WTC11 (cell line): ENCODE data around the gene ZNF608. TPM values are rescaled to one million over a fixed set of nuclear protein-coding genes. Genes with fewer than 3 reads are reported as not detected.
A peak's percentile ranks its signal among the peaks of the same experiment; 100 is the strongest.

Experiments
- ATAC-seq: fragments of 200-7000 bp; cut with Tn5 transposase; 2 replicates; pipeline ENCODE4 v1.10.0; 2021; ENCODE audit warnings: mild to moderate bottlenecking, moderate library complexity
- Bru-seq: library from RNA; stranded (reverse); fragments of 400-500 nt; gene quantifications from one replicate; lab custom pipeline; 2021; lab: Mats Ljungman, UMichigan
- CTCF ChIA-PET: fragments of 300-600 bp; sonication (Branson Sonifier 250); formaldehyde crosslinking; loops from one replicate; lab custom pipeline; 2021; ENCODE audit warnings: antibody characterized with exemption; lab: Charles Lee
- POLR2A ChIA-PET: fragments of 350-600 bp; sonication (Branson Sonifier 250); formaldehyde crosslinking; loops from one replicate; lab custom pipeline; 2021; ENCODE audit warnings: antibody characterized with exemption; lab: Charles Lee
- DNase-seq: peaks from one replicate; pipeline ENCODE4 v3.0.0; 2021; ENCODE audit warnings: low spot score
- H3K27ac Mint-ChIP-seq: 2 replicates; pipeline ENCODE4 v1.8.0; 2021; ENCODE audit warnings: mixed read lengths
- H3K27me3 Mint-ChIP-seq: 2 replicates; pipeline ENCODE4 v1.8.0; 2021; ENCODE audit warnings: low read depth, mild to moderate bottlenecking, moderate library complexity, mixed read lengths
- H3K36me3 Mint-ChIP-seq: 2 replicates; pipeline ENCODE4 v1.8.0; 2021; ENCODE audit warnings: mixed read lengths
- H3K4me1 Mint-ChIP-seq: 2 replicates; pipeline ENCODE4 v1.8.0; 2022; ENCODE audit warnings: mixed read lengths
- H3K4me3 Mint-ChIP-seq: 2 replicates; pipeline ENCODE4 v1.8.0; 2021; ENCODE audit warnings: mild to moderate bottlenecking, moderate library complexity, mixed read lengths
- H3K9me3 Mint-ChIP-seq: 2 replicates; pipeline ENCODE4 v1.8.0; 2021; ENCODE audit warnings: mixed read lengths
- ATF2 ChIP-seq: sonication (generic); formaldehyde crosslinking; IDR thresholded peaks from 2 replicates; pipeline ENCODE4 v1.8.1; 2022; ENCODE audit warnings: low read depth, missing genetic modification reagents, borderline replicate concordance
- ATF3 ChIP-seq: sonication (generic); formaldehyde crosslinking; conservative IDR thresholded peaks from 2 replicates; pipeline ENCODE4 v1.8.1; 2022; ENCODE audit warnings: mild to moderate bottlenecking, missing genetic modification reagents
- CBFB ChIP-seq: sonication (generic); formaldehyde crosslinking; IDR thresholded peaks from 2 replicates; pipeline ENCODE4 v1.8.1; 2022; ENCODE audit warnings: mild to moderate bottlenecking, low read depth, missing genetic modification reagents
- CREB1 ChIP-seq: sonication (generic); formaldehyde crosslinking; IDR thresholded peaks from 2 replicates; pipeline ENCODE4 v1.8.0; 2023; ENCODE audit warnings: mild to moderate bottlenecking, missing genetic modification reagents
- CREM ChIP-seq: sonication (generic); formaldehyde crosslinking; IDR thresholded peaks from 2 replicates; pipeline ENCODE4 v1.8.1; 2022; ENCODE audit warnings: mild to moderate bottlenecking, missing genetic modification reagents, moderate library complexity
- FOXJ3 ChIP-seq: sonication (generic); formaldehyde crosslinking; IDR thresholded peaks from 2 replicates; pipeline ENCODE4 v1.9.0; 2021; ENCODE audit warnings: missing genetic modification reagents, mild to moderate bottlenecking, borderline replicate concordance
- FOXP1 ChIP-seq: sonication (generic); formaldehyde crosslinking; IDR thresholded peaks from 2 replicates; pipeline ENCODE4 v1.8.0; 2022; ENCODE audit warnings: missing genetic modification reagents, mild to moderate bottlenecking, moderate library complexity, borderline replicate concordance
- HMGXB4 ChIP-seq: sonication (generic); formaldehyde crosslinking; IDR thresholded peaks from 2 replicates; pipeline ENCODE4 v1.8.1; 2023; ENCODE audit warnings: mild to moderate bottlenecking, moderate library complexity, missing genetic modification reagents
- NR2C2 ChIP-seq: sonication (generic); formaldehyde crosslinking; IDR thresholded peaks from 2 replicates; pipeline ENCODE4 v1.8.0; 2022; ENCODE audit warnings: mild to moderate bottlenecking, missing genetic modification reagents
- NR3C1 ChIP-seq: sonication (generic); formaldehyde crosslinking; conservative IDR thresholded peaks from 2 replicates; pipeline ENCODE4 v1.8.1; 2023; ENCODE audit warnings: low read depth, mild to moderate bottlenecking, missing genetic modification reagents
- PRDM15 ChIP-seq: sonication (generic); formaldehyde crosslinking; IDR thresholded peaks from 2 replicates; pipeline ENCODE4 v1.8.0; 2022; ENCODE audit warnings: missing genetic modification reagents
- PREB ChIP-seq: sonication (generic); formaldehyde crosslinking; IDR thresholded peaks from 2 replicates; pipeline ENCODE4 v1.8.1; 2022; ENCODE audit warnings: mild to moderate bottlenecking, missing genetic modification reagents, moderate library complexity, borderline replicate concordance
- SP1 ChIP-seq: sonication (generic); formaldehyde crosslinking; conservative IDR thresholded peaks from 2 replicates; pipeline ENCODE4 v1.8.1; 2022; ENCODE audit warnings: missing genetic modification reagents
- ZNF219 ChIP-seq: sonication (generic); formaldehyde crosslinking; IDR thresholded peaks from 2 replicates; pipeline ENCODE4 v1.8.0; 2023; ENCODE audit warnings: missing genetic modification reagents, mild to moderate bottlenecking, borderline replicate concordance
- ZNF317 ChIP-seq: sonication (generic); formaldehyde crosslinking; IDR thresholded peaks from 2 replicates; pipeline ENCODE4 v1.8.1; 2023; ENCODE audit warnings: low read depth, mild to moderate bottlenecking, moderate library complexity, missing genetic modification reagents, borderline replicate concordance
- ZNF423 ChIP-seq: fragments of 250-450 bp; sonication (Bioruptor Pico); IDR thresholded peaks from 2 replicates; pipeline ENCODE4 v2.1.2; 2022; ENCODE audit warnings: mild to moderate bottlenecking, moderate library complexity
- ZSCAN18 ChIP-seq: fragments of 250-450 bp; sonication (Bioruptor Pico); IDR thresholded peaks from 2 replicates; pipeline ENCODE4 v2.1.2; 2022; ENCODE audit warnings: mild to moderate bottlenecking, moderate library complexity
- long read RNA-seq, 3 experiments: library from RNA in 1 of 3; library from capped mRNA in 1 of 3; library from polyadenylated mRNA in 1 of 3; unstranded in 2 of 3; stranded (forward) in 1 of 3; transcript quantifications; one replicate each; pipeline ENCODE4 v2.0.0, GENCODE V29; 2021
- total RNA-seq: library from RNA; stranded (reverse); gene quantifications from 3 replicates; pipeline ENCODE4 v1.2.3, GENCODE V29; 2021

The ZNF608 gene
- total RNA-seq (40.6 to 44.4 TPM (median 43.8 TPM) in 3 replicates), Bru-seq, nascent RNA (percentile 91 among the genes with signal in this experiment)
- long read RNA-seq, experiment 1, full-length matches to known transcripts: 3 of 60 reads
- long read RNA-seq, experiment 1, partial matches to known transcripts: 23 of 60 reads
- long read RNA-seq, experiment 1, other reads (novel, unspliced or antisense): 34 of 60 reads
- long read RNA-seq, experiment 2, partial matches to known transcripts: 5 of 11 reads
- long read RNA-seq, experiment 2, other reads (novel, unspliced or antisense): 6 of 11 reads
- long read RNA-seq, experiment 3: 0 reads

- Mint-ChIP-seq H3K27me3 (0 out of 2 replicates have a peak, but pooled peaks cover 4% of the 10 kb centered on the region), H3K4me1 (peaks cover 18% of the 10 kb centered on the region), H3K4me3 (no peak within 1 kb of the TSS), H3K27ac (peak within 1 kb of the TSS; percentile 98), H3K36me3 (no peaks in the 10 kb centered on the region; the same call in 1 of the 2 replicates), H3K9me3 (peaks cover 3% of the 10 kb centered on the region)
- POLR2A ChIA-PET: no interaction called here
- CTCF ChIA-PET: interaction anchor here (0.7 to 3.0 kb wide), 2 partner anchors 7 to 457 kb away, joined by 3 to 18 read pairs; no protein-coding TSS in a partner anchor
- DNase-seq: no peak
- TF ChIP-seq PRDM15 (CRISPR knock-in tag) (peak; percentile 78), ATF3 (CRISPR knock-in tag) (no peak)
- no peak for ATAC-seq
Observed at GRCh38 chr5:124745928-124746915, at the start of gene ZNF608. Gene ZNF608, minus strand, starts transcription at chr5:124746639. Its CDS starts 1,650 bp downstream, at chr5:124744989.

- Mint-ChIP-seq H3K4me3 (no peak overlapping the region), H3K4me1 (peaks cover 9% of the 10 kb centered on the region), H3K9me3 (0 out of 2 replicates have a peak, but pooled peaks cover 4% of the 10 kb centered on the region), H3K27ac (no peak overlapping the region)
- ChIA-PET CTCF (no interaction called here), POLR2A (interaction anchor here (0.6 kb wide), 1 partner anchor 10 kb away, joined by 6 read pairs; no protein-coding TSS in a partner anchor)
- DNase-seq: no peak
- TF ChIP-seq SP1 (CRISPR knock-in tag): no peak
- TF ChIP-seq CREB1: no peak
- TF ChIP-seq ZNF219 (CRISPR knock-in tag): no peak
- no peak for TF ChIP-seq ZSCAN18 (CRISPR knock-in tag)
- TF ChIP-seq CBFB (CRISPR knock-in tag): no peak
- no peak for TF ChIP-seq ZNF423
- no peak for TF ChIP-seq FOXJ3
- no peak for TF ChIP-seq NR2C2 (CRISPR knock-in tag)
- no peak for TF ChIP-seq ATF2 (CRISPR knock-in tag)
- TF ChIP-seq PREB (CRISPR knock-in tag): no peak
- TF ChIP-seq FOXP1 (CRISPR knock-in tag): no peak
- TF ChIP-seq HMGXB4 (CRISPR knock-in tag): no peak
- no peak for TF ChIP-seq NR3C1 (CRISPR knock-in tag)
- no peak for TF ChIP-seq CREM
- TF ChIP-seq ZNF317 (CRISPR knock-in tag): no peak
- TF ChIP-seq, all 79 proteins: peak for 0
- no peak for ATAC-seq
- Mint-ChIP-seq H3K27me3 (no peaks in the 10 kb centered on the region), H3K36me3 (no peaks in the 10 kb centered on the region; the same call in 1 of the 2 replicates)
Observed at GRCh38 chr5:124795829-124796228, 49.4 kb upstream of the ZNF608 start.
